Omental fat pad (tissue), 4 donors: ENCODE results near the gene SLC17A2. TPM values are rescaled to one million over a fixed set of nuclear protein-coding genes. Genes with fewer than 3 reads are reported as not detected.

Experiments used
- ATAC-seq: fragments of 150-250 bp; one replicate; pipeline ENCODE4 v1.9.1; 2016; ENCODE audit warnings: mild to moderate bottlenecking, moderate library complexity; ENCODE audit not compliant: low FRiP score
- DNase-seq: peaks from one replicate; pipeline ENCODE4 v3.0.0-alpha.2; 2019; ENCODE audit warnings: low spot score
- total RNA-seq, 4 donors: library from RNA; depleted of rRNA; stranded (reverse); fragments of >200 nt; gene quantifications; one replicate each; pipeline ENCODE4 v1.1.0, GENCODE V29; 2016
- TF ChIP-seq, protein P1 (sequence below), 3 donors: fragments of 450-650 bp; IDR thresholded peaks; one replicate each; pipeline ENCODE4 v1.5.1; 2016 to 2017; ENCODE audit warnings: antibody characterized with exemption in 3 of 3, mild to moderate bottlenecking in 3 of 3, moderate library complexity in 2 of 3

Gene SLC17A2
- total RNA-seq, 4 donors from 2014 or later, result not detected

- ATAC-seq (no peak), DNase-seq (no peak)
- TF ChIP-seq, protein P1, sequence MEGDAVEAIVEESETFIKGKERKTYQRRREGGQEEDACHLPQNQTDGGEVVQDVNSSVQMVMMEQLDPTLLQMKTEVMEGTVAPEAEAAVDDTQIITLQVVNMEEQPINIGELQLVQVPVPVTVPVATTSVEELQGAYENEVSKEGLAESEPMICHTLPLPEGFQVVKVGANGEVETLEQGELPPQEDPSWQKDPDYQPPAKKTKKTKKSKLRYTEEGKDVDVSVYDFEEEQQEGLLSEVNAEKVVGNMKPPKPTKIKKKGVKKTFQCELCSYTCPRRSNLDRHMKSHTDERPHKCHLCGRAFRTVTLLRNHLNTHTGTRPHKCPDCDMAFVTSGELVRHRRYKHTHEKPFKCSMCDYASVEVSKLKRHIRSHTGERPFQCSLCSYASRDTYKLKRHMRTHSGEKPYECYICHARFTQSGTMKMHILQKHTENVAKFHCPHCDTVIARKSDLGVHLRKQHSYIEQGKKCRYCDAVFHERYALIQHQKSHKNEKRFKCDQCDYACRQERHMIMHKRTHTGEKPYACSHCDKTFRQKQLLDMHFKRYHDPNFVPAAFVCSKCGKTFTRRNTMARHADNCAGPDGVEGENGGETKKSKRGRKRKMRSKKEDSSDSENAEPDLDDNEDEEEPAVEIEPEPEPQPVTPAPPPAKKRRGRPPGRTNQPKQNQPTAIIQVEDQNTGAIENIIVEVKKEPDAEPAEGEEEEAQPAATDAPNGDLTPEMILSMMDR (IDR thresholded peaks at IDR 0.05), result no peak
Observed at GRCh38 chr6:25928562-25929324, 1.7 kb downstream of the SLC17A2 start.

GRCh38 chr6:25927756-25928216, 2.7 kb downstream of the SLC17A2 start:
- TF ChIP-seq, protein P1 (IDR thresholded peaks at IDR 0.05), result no peak
- ATAC-seq (no peak), DNase-seq (no peak)

DNA sequence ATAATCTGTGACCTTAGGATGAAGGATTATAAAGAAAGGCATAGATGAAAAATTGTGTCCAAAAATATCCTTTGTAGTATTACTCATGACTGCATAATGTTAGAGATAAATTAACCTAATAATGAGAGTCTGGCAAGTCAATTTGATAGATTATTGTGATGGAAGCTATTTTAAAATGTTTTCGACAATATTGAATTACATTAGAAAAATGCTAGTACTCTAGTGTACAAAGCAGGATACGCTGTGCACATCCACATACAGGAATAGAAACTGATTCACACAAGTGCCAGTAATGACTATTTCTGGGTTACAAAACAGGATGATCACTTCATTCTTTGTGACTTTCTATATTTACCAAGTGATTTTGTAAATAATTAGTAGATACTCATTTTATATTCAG, 3.3 kb downstream of the SLC17A2 start:
- DNase-seq, result no peak
- ATAC-seq, result no peak
- TF ChIP-seq, protein P1 (IDR thresholded peaks at IDR 0.05), result no peak

- no peak for ATAC-seq
- TF ChIP-seq, protein P1 (IDR thresholded peaks at IDR 0.05), result no peak
Observed at GRCh38 chr6:25925876-25926275, 4.6 kb downstream of the SLC17A2 start.

DNA sequence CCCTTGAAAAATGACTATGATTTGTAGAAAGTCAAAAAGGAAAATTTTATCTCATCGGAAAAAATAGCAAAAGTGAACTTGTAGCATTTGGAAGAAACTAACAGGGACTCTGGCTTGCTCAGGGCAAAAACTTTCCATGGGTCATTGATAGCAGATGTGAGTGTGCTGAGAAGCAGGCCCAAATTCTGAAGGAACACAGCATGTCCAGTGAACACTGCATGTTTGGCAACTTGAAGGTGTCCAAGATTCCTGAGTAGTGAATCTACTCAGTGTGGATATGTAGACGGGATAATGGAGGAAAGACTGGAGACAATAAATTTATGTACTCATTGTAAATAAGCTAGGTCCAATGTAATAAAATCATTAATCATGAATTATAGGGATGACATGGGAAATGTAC, 8.2 kb downstream of the SLC17A2 start:
- TF ChIP-seq, protein P1 (IDR thresholded peaks at IDR 0.05), result no peak
- ATAC-seq (no peak), DNase-seq (no peak)

More at GRCh38 chr6:25925876-25926275, 4.6 kb downstream of the SLC17A2 start:
- no peak for DNase-seq

GRCh38 chr6:25921525-25922203, 8.8 kb downstream of the SLC17A2 start:
- DNase-seq, result no peak
- TF ChIP-seq, protein P1 (IDR thresholded peaks at IDR 0.05), result no peak
- no peak for ATAC-seq
